Mucosa of descending colon (tissue), 3 donors: Measurements from ENCODE around the gene ACTL7A. TPM values are rescaled to one million over a fixed set of nuclear protein-coding genes. Genes with fewer than 3 reads are reported as not detected.
"Not testable (repeated sequence)": the region's sequence is repeated elsewhere in the genome, so short reads cannot be mapped to it uniquely, and the experiment has no call there.

Source experiments
- ATAC-seq: fragments of 200-7000 bp; cut with Tn5 transposase; one replicate; pipeline ENCODE4 v1.9.1; 2020; ENCODE audit warnings: mild to moderate bottlenecking, moderate library complexity
- DNase-seq, 3 donors: peaks; one replicate each; pipeline ENCODE4 v3.0.0-alpha.2; 2020
- H3K36me3 ChIP-seq: fragments of 200-600 bp; one replicate; pipeline ENCODE4 v1.8.0; 2021; ENCODE audit warnings: low read depth, mild to moderate bottlenecking
- H3K4me1 ChIP-seq: fragments of 200-600 bp; one replicate; pipeline ENCODE4 v1.8.0; 2021; ENCODE audit warnings: low read depth, mild to moderate bottlenecking
- H3K4me3 ChIP-seq: fragments of 200-600 bp; one replicate; pipeline ENCODE4 v1.8.0; 2021; ENCODE audit warnings: mild to moderate bottlenecking
- H3K9me3 ChIP-seq: fragments of 200-600 bp; one replicate; pipeline ENCODE4 v1.8.0; 2021; ENCODE audit warnings: mild to moderate bottlenecking
- intact Hi-C, 2 donors: fragments of 100-400 bp; cut with DNase I in 1 of 2; cut with micrococcal nuclease in 1 of 2; formaldehyde crosslinking; loops; one replicate each; pipeline versions ENCODE4 v1.11.0 to v1.11.1; 2022; cut with DNase I, micrococcal nuclease
- total RNA-seq, 3 donors: library from RNA; stranded (reverse); fragmentation: NEBNext Ultra II Directional in 2 of 3; extraction: Animal tissue kit (Norgen Biotek cat#: 25700) in 2 of 3; gene quantifications; one replicate each; pipeline versions ENCODE4 v1.2.1 to v1.2.4, GENCODE V29; 2021 to 2023
- TF ChIP-seq, protein P1 (sequence below): fragments of 200-600 bp; IDR thresholded peaks from one replicate; pipeline ENCODE4 v1.8.0; 2022; ENCODE audit warnings: antibody characterized with exemption, mild to moderate bottlenecking
- donor health status: DM: no; HTN: no; CAD: no; lungs with moderate emphysema.
- donor health status: DM: no; HTN: no; CAD: no.
- donor health status: DM: no; HTN: yes; CAD: no.

Gene ACTL7A
- total RNA-seq, 3 donors from 2014 or later, result not detected

GRCh38 chr9:108842610-108843295 lies 19.3 kb upstream of the ACTL7A start:
- no peak overlapping the region for H3K4me3 ChIP-seq
- H3K4me1 ChIP-seq, result no peaks in the 10 kb centered on the region
- no peaks in the 10 kb centered on the region for H3K36me3 ChIP-seq
- TF ChIP-seq, protein P1, sequence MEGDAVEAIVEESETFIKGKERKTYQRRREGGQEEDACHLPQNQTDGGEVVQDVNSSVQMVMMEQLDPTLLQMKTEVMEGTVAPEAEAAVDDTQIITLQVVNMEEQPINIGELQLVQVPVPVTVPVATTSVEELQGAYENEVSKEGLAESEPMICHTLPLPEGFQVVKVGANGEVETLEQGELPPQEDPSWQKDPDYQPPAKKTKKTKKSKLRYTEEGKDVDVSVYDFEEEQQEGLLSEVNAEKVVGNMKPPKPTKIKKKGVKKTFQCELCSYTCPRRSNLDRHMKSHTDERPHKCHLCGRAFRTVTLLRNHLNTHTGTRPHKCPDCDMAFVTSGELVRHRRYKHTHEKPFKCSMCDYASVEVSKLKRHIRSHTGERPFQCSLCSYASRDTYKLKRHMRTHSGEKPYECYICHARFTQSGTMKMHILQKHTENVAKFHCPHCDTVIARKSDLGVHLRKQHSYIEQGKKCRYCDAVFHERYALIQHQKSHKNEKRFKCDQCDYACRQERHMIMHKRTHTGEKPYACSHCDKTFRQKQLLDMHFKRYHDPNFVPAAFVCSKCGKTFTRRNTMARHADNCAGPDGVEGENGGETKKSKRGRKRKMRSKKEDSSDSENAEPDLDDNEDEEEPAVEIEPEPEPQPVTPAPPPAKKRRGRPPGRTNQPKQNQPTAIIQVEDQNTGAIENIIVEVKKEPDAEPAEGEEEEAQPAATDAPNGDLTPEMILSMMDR, result no peak
- ATAC-seq (no peak), DNase-seq (no peak)
- intact Hi-C loops, result no loop called here
- H3K9me3 ChIP-seq, result no peaks in the 10 kb centered on the region

DNA sequence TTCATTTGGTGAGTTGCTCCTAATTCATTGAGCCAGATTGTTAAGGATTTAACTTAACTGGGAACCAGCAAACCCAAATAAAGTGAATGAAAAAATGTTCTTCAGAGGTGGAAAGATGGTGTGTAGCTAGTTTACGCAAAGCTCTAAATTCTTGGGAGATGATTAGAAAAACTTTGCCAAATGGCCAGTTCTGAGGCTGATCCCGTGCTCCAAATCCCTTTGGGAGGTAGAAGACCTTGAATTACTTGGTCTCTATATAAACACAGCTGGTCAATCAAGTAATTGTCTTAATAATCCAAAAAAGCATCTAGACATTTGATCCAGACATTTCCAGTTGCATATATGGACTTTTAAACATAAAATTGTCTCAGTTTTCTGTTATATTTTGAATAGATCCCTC lies 17.7 kb upstream of the ACTL7A start:
- TF ChIP-seq, protein P1, result no peak
- intact Hi-C loops, result no loop called here
- DNase-seq (no peak), ATAC-seq (no peak)
- Histone ChIP-seq H3K36me3 (no peaks in the 10 kb centered on the region), H3K4me1 (no peaks in the 10 kb centered on the region), H3K9me3 (no peaks in the 10 kb centered on the region), H3K4me3 (no peak overlapping the region)

DNA sequence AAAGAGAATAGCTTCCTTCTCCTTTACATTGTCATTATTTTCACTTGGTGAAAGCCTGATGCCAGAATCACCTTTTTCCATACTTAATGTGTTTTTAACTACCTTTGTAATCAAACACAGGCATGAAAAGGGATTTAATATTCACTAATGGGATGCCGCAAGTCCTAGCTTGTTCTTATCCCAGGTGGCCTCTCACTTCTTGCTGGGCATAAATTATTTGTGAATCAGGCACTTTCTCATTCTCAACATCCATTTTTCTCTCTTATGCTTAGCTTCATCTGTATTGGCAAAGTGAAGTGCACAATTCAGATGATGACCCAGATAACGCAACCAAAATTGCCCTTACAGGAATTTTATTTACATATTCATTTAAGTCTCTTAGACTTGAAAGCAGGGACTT lies 17.2 kb upstream of the ACTL7A start:
- Histone ChIP-seq H3K36me3 (no peaks in the 10 kb centered on the region), H3K9me3 (no peaks in the 10 kb centered on the region), H3K4me3 (no peak overlapping the region), H3K4me1 (no peaks in the 10 kb centered on the region)
- no peak for ATAC-seq
- no peak for DNase-seq
- intact Hi-C loops, result no loop called here
- TF ChIP-seq, protein P1, result no peak

- Histone ChIP-seq H3K4me3 (no peak overlapping the region), H3K4me1 (no peaks in the 10 kb centered on the region), H3K9me3 (no peaks in the 10 kb centered on the region), H3K36me3 (no peaks in the 10 kb centered on the region)
- ATAC-seq (no peak), DNase-seq (no peak)
- intact Hi-C loops, result no loop called here
- TF ChIP-seq, protein P1, result no peak
These were observed 16.6 kb upstream of the ACTL7A start for GRCh38 chr9:108845507-108845906.

GRCh38 chr9:108845947-108846346 lies 16.1 kb upstream of the ACTL7A start:
- no peaks in the 10 kb centered on the region for H3K4me1 ChIP-seq
- DNase-seq (no peak), ATAC-seq (no peak)
- no peaks in the 10 kb centered on the region for H3K36me3 ChIP-seq
- TF ChIP-seq, protein P1, result no peak
- no peaks in the 10 kb centered on the region for H3K9me3 ChIP-seq
- H3K4me3 ChIP-seq, result no peak overlapping the region
- intact Hi-C loops, result no loop called here

GRCh38 chr9:108848296-108848695 lies 13.8 kb upstream of the ACTL7A start:
- H3K4me3 ChIP-seq, intact Hi-C loops, H3K9me3 ChIP-seq, H3K36me3 ChIP-seq, ATAC-seq, H3K4me1 ChIP-seq, DNase-seq: not testable (repeated sequence)
